HL-60/S4 (cell line): ENCODE data around the gene TRIM9.
"Not testable (repeated sequence)": the region's sequence is repeated elsewhere in the genome, so short reads cannot be mapped to it uniquely, and the experiment has no call there.

Source experiments
- in situ Hi-C: fragments of 300-500 bp; cut with MboI; formaldehyde crosslinking; loops from 2 replicates; pipeline ENCODE4 v1.14.3; 2022; ENCODE audit warnings: low sequenced_read_pairs

Gene TRIM9

DNA sequence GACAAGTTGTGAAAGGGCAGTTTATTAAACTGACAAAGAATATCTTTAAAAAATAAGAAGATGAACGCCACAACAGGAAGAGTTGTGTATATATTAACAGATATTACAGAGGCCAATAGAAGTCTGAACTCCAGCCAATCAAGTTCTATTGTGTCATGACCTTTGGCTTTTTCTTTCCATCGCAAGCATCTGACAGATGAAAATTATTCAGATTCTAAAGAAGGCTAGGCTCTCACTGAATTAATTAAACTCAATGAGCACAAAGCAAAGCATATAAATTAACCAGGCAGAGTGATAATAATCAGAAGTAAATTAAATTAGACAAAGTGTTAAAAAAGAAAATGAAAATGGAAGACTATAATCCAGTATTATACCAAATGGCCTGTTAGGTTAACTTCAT, 88.6 kb downstream of the TRIM9 start:
- in situ Hi-C loops: no loop called here

DNA sequence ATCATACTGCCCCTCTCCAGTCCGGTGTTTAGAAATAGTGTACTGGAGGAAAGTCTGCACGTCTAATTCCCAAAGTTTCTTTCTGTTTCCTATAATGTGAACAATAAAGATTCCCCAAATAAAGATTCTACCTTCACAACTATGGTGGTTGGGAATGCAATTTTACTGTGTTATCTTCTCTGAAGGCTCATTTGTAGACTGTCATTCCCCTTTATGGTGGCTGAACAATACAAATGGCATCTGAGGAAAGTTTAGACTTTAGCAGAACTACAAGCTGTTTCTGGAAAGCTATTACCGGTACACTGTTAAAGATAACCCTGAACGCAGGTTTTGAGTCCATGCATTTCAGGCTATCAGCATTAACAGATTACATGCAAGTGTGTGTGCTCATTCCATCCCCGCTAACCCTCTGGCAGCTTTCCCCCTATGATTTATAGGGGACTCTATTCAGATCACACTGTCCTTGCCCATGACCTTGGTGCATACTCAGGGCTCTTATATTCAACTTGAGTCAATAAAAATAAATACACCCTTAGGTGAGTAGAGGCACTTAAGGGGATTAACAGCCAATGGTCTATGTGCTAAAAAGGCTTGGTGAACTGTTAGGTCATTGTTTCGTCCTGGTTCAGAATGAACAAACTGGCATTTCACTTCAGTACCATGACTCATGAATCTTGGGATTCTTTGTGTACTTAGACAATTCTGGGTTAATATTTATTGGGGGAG, 89.9 kb downstream of the TRIM9 start:
- in situ Hi-C loops: no loop called here

DNA sequence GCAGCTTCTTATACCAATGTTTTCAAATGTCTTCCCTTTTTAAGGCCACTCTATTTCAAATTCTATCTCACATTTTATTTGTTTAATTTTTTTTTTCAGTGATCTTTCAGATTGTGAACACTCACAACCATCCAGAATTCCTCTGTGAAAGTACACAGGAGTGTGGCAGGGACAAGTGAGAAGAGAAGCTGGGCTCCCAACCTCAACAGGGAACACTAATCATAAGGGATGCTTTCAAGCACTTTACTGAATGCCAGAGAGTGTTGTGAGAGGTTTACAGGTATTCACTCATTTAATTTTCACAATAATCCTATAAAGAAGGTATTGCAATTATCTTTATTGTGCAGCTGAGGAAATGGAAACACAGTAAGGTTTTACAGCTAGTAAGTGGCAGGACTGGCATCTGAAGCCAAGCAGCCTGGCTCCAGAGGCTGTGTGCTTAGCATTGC, 90.5 kb downstream of the TRIM9 start:
- in situ Hi-C loops: no loop called here

DNA sequence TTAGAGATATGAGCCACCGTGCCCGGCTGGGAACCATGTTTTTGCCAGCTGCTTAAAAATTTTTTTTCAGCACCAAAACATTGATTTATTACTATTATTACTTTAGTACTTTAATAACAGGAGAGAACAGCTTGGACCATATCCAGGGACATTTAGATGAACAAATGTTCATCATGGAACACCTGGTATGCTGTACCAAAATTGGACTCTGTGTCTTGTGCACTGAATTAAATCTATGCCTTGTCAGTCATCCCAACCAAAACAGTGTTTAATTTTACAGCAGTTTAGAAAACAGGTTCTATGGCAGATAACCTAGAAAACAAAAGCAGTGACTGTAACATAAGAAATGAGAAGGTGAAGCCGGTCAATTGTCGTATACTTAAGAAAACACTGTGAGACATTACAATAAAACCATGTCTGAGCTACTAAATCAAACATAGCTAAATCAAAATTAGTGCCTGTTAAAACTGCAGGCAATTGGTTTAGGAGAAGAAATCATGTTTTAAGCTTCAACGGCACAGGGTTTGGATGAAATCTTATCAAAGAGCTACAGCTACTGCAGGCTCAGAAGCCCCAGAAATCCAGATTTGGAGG, 92.4 kb downstream of the TRIM9 start:
- in situ Hi-C loops: no loop called here

DNA sequence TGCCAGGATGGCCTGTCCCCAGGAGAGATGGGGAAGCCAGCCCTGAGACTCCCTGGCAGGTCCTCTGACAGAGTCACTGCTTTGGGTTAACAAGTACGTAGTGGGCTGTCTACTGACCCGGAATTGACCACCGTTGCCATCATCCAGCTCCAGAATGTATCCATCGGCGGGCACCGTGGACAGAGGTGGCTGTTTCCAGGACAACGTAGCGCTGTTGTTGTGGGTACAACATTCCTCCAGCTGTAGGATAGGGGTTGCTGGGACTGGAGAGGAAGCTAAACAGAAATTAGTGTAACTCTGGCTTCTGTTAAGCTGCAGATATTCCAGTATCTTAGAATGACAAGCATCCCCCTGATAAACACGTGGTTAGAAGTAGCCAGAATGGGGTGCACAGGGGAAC, 94.3 kb downstream of the TRIM9 start:
- in situ Hi-C loops: no loop called here

DNA sequence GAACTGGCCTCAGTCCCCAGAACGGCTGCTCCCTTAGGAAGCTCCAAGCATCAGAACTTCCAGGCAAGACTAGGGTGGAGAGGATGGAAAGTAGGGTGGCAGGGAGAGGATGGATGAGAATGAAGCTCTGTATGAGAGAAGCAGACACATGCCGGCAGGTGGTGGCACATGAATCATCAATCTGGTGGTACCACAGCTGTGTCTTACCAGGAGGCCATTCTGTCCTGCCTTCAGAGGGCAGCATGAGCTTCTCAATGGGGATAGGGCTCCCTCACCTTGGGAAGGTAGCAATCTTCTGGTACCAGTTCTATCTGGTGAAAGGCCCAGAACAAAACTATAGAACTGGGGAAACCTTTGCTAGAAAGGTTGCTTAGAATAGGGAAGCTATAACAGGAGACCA, 95.2 kb downstream of the TRIM9 start:
- in situ Hi-C loops: no loop called here

DNA sequence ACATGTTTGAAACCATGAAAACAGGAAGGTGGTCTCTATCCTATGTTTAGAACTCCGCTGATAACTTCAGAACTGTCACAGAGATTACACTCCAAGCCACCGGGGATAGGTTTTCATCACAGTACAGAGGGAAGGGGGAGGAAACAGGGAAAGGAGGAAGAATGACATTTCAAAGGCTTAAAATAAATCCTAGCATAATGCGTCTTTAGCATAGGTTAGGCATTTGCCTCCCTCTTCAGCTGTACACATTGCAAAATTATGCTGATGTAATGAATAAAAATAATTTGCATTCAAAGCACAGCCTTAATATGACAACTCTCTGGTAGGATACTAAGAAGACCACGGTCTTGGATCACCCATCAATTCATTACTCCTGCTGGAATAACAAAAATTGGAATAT, 96.3 kb downstream of the TRIM9 start:
- in situ Hi-C loops: no loop called here

DNA sequence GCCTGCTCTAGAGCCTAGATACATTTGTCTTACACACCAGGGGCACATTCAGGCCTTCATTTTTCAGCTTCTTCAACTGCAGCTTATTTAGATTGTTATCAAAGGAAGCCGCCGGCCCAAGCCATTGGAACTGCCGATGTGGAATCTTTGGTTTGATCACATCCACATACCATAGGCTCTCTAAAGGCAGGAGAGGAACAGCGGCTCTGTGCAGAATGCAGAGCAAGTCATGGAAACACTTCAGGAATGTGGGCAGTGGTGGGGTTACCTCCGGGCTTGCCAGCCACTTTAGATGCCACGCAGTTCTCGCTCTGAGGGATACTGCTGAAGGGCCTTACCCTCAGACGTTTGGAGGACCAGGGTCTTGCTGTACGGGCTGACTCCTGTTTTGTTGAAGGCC, 97.2 kb downstream of the TRIM9 start:
- in situ Hi-C loops: no loop called here

DNA sequence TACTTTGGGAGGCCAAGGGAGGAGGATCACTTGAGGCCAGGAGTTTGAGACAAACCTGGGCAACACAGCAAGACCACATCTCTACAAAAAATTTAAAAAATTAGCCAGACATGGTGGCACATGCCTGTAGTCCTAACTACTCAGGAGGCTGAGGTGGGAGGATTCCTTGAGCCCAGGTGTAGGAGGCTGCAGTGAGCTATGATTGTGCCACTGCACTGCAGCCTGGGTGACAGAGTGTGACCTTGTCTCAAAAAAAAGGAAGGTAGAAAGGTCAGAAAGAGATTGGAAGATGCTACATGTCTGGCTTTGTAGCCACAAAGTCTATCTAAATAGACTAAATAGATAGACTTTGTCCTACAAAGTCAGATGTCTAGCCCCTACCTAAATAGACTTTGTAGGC, 100.7 kb downstream of the TRIM9 start:
- in situ Hi-C loops: not testable (repeated sequence)

DNA sequence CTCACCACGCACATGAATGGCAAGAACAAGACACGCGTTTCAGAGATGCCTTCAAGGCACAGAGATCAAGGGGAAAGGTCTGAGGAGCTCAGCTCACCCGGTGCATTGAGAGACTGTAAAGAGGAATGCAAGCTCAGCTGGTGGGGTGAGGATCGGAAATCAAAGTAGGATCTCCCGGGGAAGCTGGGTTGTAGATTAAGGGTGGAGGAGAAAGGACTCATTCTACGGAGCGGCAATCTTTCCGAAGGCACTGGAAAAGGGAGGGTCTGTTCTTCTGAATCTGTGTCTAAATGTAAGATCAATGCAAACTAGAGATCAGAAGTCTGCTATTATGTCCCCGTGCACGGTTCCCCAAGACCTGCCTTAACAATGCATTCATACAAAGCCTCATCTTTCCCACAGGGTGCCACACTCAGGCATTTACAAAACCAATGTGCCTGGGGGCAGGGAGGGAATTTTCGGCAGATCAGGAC, 109.0 kb downstream of the TRIM9 start:
- in situ Hi-C loops: no loop called here

DNA sequence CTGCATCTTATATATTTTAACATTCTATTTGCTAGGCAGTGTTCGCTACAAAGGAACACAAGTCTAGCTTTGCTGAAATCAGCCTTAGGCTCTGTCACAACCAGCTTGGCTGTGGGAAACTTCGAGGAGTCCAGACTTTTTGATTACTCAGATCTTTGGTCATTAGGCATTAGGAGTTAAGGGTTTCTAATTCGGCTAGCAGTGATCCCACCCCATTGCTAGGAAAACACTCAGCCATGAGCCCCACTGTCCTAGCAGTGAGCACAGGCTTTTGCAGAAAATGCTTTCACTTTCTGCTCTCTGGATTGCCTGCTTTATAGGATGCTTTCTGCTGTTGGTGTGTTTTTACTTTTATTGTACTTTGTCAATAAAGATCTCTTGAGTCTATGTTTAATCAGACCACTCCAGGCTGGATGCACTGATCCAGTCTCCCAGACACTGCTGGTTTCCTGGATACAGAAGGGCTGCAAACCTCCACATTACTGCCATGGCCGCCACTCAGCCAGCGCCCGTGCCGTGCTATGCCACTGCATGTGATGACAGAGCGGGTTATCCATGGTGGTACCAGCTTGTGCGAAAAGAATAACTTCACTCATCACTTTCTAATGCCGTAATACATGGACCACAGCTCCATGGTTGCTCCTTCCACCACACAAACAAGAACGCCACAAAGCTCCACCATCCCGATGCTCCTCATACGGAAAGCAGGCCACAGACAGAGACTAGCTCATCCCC, 109.6 kb downstream of the TRIM9 start:
- in situ Hi-C loops: no loop called here

DNA sequence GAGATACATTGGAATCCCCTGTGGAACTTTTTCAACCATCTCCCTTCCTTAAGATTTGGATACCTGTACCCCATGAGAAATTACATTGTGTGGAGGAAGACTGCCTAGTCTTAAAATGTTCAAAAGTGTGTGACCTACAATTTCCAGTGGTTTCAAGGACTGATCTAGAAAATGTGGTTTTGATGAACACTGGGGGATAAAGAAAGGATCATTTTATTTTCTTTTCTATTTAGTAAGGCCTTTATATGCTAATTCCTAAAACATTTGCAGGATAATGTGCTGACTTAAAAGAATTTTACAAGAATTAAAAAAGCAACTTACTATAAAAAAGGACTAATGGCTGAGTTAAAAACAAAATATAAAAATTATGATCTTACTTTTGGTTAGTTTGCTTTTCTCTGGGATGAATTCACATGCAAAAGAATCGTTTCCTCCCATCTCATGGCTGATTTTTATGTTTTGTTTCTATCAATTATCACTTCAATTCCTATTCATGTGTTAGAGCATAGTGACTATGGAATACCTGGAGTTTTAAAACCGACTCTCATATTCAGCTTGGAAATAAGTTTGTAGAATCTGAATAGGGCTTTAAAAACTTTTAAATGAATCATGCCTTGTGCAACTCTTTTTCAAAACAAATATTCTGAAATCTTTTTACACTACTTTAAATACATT, 110.7 kb downstream of the TRIM9 start:
- in situ Hi-C loops: no loop called here

DNA sequence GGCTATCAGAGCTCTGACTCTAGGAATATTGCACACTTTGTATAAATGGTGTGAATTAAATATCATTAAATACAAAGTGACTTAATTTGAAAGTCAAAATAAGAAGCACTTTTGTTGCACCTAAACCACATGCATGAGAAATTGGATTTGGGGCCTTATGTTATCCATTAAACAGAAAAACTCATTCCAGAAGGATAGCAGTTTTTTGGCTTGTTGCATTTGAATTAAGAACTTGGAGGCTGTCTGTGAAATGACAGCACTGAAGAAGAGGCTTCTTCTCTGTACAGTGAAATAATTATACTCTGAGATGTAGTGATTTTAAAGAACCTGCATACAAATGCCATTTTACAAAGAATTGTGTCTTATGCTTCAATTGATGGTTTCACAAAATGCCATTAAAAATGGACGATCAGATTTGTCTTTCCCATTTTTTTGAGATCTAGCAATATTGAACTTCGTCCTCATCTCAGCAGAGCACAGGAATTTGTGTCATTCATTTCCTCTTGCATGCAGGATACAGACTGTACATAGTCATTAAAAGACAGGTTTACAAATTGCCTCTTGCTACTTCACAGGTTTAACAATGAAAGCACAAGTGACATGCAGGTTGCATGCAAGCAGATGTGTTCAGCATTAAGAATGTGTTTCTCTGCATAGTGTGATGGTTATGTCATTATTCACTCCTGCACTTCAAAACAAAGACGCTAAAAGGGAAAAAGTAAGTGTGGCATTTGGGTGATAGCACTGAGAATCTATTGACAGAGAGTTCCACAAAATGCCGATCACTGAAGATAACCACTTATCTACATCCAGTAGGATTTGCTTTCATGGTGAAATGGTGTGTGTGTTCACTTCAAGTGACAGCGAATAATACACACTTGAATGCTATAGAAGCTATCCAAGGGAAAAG, 114.7 kb downstream of the TRIM9 start:
- in situ Hi-C loops: no loop called here

DNA sequence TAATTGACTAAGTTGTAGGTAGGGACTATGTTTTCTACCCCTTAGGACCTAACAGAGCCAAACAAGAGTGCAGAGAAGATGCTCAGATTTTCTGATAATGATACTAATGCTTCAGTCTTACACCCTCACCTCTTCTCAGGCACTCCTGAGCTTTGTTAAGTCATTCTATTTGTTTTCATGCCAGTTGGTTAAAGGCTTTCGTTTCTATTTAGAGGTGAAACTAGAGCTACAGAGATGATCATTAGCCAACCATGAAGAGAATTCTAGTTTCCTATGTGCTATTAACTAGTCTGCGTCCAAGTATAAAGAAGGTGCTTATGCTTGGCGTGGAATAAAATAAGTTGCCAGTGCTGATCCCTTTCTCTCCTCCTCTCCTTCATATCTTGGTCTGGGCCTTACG, 116.0 kb downstream of the TRIM9 start:
- in situ Hi-C loops: no loop called here

DNA sequence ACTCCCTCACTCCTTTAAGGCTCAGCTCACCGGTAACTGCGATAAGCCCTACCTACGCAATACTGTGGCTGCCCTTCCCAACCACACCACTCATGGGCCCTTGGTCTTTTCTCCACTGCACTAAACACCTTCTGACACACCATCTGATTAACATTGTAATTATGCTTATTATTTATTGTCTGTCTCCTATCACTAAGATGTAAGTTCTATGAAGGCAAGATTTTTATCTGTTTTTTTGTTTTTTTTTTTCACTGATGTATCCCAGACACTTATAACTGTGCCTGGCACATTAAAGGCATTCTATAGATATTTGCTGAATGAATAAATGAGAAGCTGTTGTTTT, 116.4 kb downstream of the TRIM9 start:
- in situ Hi-C loops: no loop called here

DNA sequence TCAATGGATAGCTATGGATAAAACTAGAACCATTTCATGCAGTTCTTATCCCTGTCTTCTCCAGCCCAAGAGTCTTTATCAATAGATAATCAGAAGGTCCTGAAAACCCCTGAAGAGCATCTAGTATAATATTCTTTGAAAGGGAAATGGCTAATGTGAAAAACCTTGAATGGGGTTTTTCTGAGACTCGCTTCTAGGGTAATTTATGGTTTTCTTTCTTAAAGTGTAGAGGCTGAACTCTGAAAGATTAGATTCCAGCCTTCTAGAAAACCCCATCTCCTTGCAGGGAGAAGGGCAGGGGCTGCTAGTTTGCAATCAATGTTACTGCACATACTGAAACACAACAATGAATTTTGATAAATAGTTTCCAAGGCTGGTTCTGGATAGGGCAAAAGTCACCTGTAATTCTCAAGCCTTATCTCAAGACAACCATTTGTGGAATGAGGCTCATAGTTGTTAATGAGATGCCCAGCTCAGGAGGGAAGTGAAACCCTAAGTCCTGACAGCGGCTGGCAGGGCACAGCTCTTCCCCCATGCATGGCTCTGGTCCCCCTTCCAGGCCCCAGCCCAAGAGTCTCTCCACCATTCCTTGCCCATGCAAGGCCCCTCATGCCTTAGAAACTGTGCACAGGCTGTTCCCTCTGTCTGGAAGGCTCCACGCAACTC, 116.9 kb downstream of the TRIM9 start:
- in situ Hi-C loops: no loop called here

DNA sequence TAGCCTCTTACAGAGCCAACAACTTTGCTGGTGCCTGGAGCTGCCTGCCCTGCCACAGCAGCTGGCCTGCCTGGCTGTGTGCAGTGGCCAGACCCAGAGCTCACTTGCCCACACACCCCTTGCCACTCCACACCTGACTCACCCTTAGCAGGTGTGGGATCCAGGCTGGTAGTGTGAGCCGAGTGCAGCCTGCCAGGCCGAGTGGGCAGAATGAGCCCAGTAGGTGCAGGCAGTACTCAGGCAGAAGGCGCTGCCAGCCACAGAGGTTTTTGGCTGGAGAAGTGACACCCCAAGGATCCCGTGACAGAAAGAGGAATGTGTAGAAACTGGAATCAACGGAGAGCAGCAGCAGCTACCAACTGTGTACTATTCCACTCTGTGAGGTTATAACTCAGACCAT, 120.8 kb downstream of the TRIM9 start:
- in situ Hi-C loops: no loop called here

DNA sequence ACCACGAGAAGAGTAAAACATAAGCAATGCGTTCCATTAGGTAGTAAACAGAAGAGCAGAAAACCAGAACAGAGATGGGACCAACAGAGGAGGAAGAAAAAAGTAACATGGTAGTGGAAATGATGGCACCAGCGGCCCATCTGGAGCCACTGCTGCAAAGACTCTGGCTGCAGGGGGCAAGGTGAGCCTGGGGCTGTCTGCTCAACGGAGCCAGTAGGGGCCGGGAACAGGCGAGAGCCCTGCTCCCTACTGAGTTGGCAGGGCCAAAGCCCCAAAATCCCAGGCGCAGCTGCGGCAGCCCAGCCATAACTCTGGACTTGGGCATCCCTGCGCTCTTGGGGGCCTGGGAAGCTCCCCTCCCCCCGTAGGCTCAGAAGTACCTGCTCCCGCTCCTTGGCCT, 122.2 kb downstream of the TRIM9 start:
- in situ Hi-C loops: no loop called here

DNA sequence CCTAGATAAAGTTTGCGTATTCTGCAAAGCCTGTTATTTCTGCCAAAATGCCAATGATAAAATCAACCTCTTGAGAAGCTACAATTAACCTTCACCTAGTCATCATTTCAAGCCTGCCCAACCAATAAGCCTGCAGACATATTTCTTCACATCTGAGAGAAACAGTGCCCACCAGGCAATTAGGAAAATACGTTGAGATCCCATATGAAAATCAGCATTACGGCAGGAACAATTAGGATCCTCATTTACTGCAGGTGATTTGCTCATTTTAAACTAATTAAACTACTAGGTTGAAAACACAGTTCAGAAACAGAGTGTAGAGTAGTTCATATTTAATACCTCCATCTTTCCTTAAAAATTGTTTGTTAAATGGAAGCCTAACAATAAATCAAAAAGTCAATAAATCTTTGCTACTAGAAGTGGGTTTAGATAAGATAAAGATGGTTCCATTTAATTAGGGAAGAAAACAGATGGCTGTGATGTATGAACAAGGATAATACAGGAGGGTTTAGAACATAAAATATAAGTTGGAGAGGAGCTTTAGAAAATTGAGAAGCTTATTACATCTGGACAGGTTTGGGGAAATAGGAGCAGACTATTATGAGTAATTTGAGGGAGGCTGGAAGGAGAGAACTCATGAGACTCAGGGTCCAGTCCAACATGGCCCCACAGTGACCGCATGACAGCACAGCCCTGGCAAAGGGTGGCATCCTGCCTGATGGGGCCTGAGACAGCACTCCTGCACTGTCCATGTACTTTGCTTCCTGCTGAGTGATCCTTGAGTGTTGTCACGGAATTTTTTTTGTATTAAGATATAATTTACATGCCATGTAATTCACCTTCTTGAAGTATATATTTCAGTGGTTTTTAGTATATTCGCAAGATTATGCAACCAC, 123.8 kb downstream of the TRIM9 start:
- in situ Hi-C loops: no loop called here
